HepG2 (cell line): ENCODE data around the gene HIGD1A.

Experiments
- BRF2 ChIP-seq: sonication (generic); formaldehyde crosslinking; IDR thresholded peaks from 2 replicates; pipeline ENCODE4 v1.8.1; 2022; ENCODE audit warnings: mild to moderate bottlenecking, missing genetic modification reagents
- DPF2 ChIP-seq: sonication (generic); formaldehyde crosslinking; IDR thresholded peaks from 2 replicates; pipeline ENCODE4 v1.4.0; 2020; ENCODE audit warnings: mild to moderate bottlenecking, low read depth, missing genetic modification reagents, borderline replicate concordance
- EZH2 ChIP-seq: conservative IDR thresholded peaks from 2 replicates; pipeline ENCODE4 v1.6.1; 2012; ENCODE audit warnings: mild to moderate bottlenecking, low read depth, low read length, moderate library complexity
- FOXK2 ChIP-seq: fragments of 450-650 bp; IDR thresholded peaks from 2 replicates; pipeline ENCODE4 v1.6.1; 2016
- PAWR ChIP-seq: sonication (generic); formaldehyde crosslinking; IDR thresholded peaks from 2 replicates; pipeline ENCODE4 v1.4.0; 2020; ENCODE audit warnings: missing genetic modification reagents, mild to moderate bottlenecking, borderline replicate concordance
- PHB2 ChIP-seq: fragments of 450-650 bp; IDR thresholded peaks from 2 replicates; pipeline ENCODE4 v1.6.1; 2018; ENCODE audit not compliant: partially characterized antibody
- POLR2AphosphoS2 ChIP-seq: IDR thresholded peaks from 2 replicates; pipeline ENCODE4 v1.6.1; 2011; ENCODE audit warnings: low read depth, low read length, improper control_type of control experiment
- RFX5 ChIP-seq: IDR thresholded peaks from 2 replicates; pipeline ENCODE4 v1.6.1; 2011; ENCODE audit warnings: low read depth, low read length, improper control_type of control experiment
- SUZ12 ChIP-seq: fragments of 150-350 bp; IDR thresholded peaks from 2 replicates; pipeline ENCODE4 v1.6.1; 2014; ENCODE audit warnings: low read depth, low read length
- TP53 ChIP-seq: sonication (generic); formaldehyde crosslinking; conservative IDR thresholded peaks from 2 replicates; pipeline ENCODE4 v1.4.0; 2020; ENCODE audit warnings: missing genetic modification reagents
- ZNF782 ChIP-seq: sonication (generic); formaldehyde crosslinking; IDR thresholded peaks from 2 replicates; pipeline ENCODE4 v1.4.0; 2020; ENCODE audit warnings: missing genetic modification reagents, mild to moderate bottlenecking, borderline replicate concordance

DNA sequence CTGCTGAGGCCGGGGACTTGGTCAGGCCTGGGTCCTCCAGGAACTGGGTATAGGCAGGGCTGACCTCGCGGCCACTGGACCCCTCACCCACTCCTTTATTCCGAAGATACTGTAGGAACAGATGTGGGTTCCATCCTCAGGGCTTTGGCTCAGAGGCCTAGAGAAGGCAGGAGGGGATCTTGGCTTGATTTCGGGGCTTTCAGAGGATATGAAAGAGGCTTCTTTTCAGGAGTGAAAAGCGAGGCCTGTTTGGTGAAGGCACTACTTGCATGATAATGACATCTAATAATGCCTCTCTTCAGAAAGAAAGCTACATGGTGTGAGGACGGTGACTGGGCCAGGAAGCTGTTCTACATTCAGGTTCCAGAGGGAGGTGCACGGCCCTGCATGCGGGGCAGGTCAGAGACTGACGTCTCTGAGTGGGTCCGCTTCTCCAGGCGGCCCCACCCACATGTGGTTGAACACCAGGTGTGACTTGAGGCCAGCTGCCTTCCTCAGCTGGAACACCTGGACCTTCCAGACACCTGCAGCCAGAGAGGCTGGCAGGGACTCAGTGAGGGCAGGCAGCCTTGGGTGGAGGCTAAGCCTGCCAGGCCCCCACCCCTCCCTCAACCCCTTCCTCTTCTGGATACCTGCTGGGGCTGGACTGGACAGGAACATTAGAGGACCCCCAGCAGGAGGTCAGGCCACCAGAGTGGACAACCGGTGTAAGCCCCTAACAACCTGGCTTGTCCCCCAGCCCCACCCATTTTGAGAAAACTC is 70.6 kb downstream of the HIGD1A start:
- no peak for TF ChIP-seq BRF2 (CRISPR knock-in tag)
- TF ChIP-seq PAWR = no peak
- TF ChIP-seq SUZ12 = no peak
- no peak for TF ChIP-seq FOXK2
- TF ChIP-seq EZH2 = no peak
- TF ChIP-seq DPF2 (CRISPR knock-in tag) = no peak
- no peak for TF ChIP-seq TP53 (CRISPR knock-in tag)
- no peak for TF ChIP-seq ZNF782 (CRISPR knock-in tag)
- no peak for TF ChIP-seq POLR2AphosphoS2
- no peak for TF ChIP-seq PHB2
- no peak for TF ChIP-seq RFX5
